Activated naive CD4-positive, alpha-beta T cell treated with anti-CD3 and anti-CD28 coated beads, Interleukin-2, amount 50 U/mL, for 16 hours (primary cell): ENCODE data around the gene FAF1.
"Not testable (repeated sequence)": the region's sequence is repeated elsewhere in the genome, so short reads cannot be mapped to it uniquely, and the experiment has no call there.

Source experiments
- DNase-seq: peaks from one replicate; pipeline ENCODE4 v3.0.0-alpha.2; 2020

The FAF1 gene

DNA sequence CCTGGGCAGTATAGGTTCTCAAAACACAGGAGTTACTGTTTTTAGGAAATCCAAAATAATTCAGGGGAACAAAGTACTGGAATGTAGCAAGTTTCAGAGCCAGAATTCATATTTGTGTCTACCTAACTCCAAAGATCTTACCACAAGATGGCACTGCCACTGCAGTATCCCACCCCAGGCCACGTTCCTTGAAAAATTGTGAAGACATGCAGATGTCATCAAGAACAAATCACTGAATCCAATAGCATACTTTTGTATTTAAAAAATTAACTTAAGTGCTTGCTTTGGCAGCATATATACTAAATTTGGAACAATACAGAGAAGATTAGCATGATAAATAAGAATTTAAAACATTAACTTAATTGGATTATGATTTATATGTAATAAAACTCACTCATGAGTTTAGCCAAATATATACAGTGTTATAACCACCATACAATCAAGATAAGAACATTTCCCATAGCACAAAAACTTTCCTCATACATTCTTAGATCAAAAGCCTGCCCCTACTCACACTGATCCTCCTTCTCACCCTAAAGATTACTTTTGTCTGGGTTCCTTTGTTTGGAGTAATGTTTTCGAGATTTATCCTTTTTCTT, 209.9 kb downstream of the FAF1 start:
- DNase-seq, result no peak

DNA sequence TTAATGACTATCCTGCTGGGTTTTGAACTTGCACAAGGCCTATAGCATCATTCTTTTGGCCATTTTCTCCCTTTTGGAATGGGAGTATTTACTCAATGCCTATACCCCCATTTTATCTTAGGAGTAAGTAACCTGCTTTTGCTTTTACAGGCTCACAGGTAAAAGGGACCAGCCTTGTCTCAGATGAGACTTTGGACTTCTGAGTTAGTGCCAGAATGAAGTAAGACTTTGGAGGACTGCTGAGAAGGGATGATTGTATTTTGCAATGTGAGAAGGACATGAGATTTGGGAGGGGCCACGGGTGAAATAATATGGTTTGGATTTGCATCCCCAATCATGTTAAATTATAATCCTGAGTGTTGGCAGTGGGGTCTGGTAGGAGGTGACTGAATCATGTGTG, 212.7 kb downstream of the FAF1 start:
- no peak for DNase-seq

DNA sequence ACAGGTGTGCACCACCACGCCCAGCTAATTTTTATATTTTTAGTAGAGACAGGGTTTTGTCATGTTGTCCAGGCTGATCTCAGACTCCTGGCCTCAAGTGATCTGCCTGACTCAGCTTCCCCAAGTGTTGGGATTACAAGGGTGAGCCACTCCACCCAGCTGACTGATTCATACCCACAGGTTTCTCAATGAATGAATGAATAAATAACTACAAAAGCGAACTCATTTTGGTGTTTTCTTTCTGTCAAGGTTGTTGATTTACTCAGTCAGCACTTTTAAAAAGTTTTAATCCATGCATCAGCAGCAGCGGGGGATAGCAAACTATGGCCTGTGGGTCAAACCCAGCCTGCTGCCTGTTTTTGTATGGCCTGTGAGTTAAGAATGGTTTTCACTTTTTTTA, 217.5 kb downstream of the FAF1 start:
- DNase-seq, result no peak

DNA sequence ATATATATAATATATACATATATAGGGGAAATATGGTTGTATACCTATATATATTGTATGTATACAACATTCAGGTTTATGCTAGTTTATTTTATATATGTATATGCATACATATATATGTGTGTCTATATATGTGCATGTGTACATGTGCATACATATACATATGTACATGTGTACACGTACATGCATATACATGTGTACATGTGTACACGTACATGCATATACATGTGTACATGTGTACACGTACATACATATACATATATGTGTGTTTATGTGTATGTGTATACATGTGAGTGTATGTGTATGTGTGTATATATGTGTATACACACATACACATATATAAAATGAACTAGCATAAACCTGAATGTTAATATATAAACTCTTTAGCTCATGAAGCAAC, 220.9 kb downstream of the FAF1 start:
- DNase-seq, result no peak

DNA sequence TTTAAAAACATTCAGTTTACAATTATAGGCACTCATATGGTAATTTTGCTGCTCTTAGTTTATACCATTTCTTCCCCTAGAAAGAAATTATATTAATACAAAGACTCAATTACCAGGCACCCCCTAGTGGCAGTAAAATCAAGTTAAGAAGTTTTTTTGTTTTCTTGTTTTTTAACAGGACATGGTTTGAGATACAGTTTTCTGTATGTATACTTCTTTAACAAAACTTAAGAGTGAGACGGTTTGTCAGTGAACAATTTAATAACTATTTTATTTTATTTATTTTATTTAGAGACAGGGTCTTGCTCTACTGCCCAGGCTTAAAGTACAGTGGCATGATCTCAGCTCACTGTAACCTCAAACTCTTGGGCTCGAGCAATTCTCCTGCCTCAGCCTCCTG, 224.6 kb downstream of the FAF1 start:
- no peak for DNase-seq

DNA sequence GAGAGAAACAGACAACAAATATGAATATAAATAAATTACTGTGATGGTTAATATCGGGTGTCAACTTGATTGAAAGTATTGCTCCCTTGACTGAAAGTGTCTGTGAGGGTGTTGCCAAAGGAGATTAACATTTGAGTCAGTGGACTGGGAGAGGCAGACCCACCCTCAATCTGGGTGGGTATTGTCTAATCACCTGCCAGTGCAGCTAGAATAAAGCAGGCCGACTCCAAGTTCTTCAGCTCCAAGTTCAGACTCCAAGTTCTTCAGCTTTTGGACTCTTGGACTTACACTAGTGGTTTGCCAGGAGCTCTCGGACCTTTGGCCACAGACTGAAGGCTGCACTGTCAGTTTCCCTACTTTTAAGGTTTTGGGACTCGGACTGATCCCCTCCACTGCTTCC, 232.5 kb downstream of the FAF1 start:
- not testable (repeated sequence) for DNase-seq

DNA sequence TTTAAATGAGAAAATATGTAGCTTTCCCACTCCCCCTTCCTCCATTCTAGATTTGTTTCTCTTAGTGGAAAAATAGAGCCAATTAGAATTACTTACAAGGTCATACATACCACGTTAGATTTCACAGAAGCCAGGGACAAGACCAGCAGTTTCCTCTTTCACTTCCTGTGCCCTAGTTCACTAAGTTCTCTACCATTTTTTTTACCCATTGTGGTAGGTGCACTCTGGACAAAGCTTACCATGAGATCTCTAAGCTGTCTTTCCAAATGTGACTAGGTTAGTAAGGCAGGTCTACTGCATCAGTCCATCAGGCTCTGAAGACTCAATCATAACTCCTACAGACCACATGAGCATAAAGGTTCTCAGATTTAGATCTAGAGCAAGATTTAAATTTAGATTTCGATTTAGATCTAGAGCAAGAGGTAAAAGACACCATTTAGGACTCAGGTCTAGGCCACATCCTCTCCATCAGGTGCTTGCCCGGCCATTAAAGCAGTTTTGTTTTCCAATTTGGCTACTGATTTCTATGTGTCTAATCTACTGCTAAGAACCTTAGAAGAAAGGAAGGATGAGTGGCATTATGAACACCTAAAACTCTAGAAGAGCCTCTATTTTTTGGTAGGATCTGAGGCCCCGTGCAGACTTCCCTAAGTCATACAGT, 235.3 kb downstream of the FAF1 start:
- no peak for DNase-seq

DNA sequence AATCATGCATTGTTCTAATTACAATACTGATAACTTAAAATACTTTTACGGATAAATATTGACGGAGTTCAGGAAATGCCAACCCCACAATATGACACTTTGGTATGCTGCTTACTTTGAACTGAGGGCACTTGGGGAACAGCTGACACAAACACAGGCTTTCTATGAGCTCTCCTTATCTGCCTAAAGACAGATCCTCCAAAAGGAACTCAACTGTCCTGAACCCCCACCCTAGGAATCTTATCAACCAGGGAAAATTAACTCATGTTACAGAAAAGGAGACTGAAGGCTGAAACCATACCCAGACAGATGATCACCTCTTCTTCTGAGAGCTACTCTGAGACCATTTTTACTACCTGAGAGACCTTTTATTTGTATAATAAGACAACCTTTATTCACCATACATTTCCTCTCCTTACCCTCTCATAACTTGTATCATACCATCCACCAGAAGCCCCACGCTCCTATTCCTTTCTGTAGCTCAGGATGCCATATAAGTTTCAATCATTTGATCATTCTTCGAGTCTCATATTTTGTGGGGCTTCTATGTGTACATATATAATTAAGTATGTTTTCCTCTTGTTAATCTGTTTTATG, 239.5 kb downstream of the FAF1 start:
- no peak for DNase-seq

DNA sequence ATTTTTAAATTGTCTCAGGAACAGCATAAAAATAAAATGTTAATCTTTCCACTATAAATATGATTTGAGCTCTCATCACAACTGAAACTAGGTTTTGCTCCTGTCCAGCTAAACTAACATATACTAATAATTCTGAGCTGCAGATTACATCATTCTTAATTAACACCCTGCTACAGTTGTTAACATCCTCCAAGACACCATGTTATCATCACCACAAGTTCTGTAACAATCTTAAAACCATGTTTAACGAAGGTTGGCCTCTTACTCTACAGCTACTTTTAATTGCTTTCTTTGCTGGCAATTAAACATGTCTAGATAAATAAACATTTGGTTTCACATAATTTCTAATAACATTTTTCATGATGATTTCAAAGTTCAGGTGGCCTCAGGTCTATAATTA, 240.9 kb downstream of the FAF1 start:
- no peak for DNase-seq

DNA sequence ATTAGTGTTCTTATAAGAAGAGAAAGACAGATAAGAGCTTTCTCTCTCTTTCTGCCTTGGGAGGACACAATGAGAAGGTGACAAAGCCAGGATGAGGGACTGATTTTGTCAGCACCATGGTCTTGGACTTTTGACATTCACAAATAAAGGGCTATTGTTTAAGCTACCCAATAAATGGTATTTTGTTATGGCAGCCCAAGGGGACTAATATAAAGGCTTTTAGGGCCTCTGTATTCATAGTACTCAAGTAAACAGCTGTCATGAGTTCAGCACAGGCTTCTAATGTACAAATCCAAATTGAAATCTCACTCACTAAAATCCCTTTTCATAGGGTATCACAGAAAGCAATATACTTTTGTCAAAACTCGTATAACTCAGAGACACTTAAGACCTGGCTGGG, 242.7 kb downstream of the FAF1 start:
- DNase-seq, result no peak

DNA sequence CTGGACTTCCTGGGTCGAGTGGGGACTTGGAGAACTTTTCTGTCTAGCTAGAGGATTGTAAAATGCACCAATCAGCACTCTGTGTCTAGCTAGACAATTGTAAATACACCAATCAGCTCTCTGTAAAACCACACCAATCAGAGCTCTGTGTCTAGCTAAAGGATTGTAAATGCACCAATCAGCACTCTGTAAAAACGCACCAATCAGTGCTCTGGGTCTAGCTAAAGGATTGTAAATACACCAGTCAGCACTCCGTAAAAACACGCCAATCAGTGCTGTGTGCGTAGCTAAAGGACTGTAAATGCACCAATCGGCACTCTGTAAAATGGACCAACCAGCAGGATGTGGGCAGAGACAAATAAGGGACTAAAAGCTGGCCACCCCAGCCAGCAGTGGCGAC, 243.6 kb downstream of the FAF1 start:
- DNase-seq, result not testable (repeated sequence)

DNA sequence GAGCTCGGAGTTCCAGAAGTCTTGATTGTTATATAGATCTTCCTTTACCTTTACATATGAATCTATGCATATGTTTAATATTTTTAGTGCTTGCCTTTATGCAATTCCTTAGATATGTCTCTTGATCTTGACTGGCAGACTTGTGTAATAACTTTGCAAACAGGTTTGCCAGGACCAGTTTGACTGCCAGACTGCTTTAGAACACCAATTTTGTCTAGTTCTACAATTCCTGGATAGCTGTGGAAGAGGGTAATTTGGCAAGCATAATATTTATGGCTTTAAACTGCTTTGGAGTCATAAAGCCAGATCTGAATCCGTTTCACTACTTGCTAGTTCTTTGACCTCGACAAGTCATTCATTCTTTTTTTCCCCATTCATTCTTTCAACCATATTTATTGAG, 250.0 kb downstream of the FAF1 start:
- DNase-seq, result no peak

DNA sequence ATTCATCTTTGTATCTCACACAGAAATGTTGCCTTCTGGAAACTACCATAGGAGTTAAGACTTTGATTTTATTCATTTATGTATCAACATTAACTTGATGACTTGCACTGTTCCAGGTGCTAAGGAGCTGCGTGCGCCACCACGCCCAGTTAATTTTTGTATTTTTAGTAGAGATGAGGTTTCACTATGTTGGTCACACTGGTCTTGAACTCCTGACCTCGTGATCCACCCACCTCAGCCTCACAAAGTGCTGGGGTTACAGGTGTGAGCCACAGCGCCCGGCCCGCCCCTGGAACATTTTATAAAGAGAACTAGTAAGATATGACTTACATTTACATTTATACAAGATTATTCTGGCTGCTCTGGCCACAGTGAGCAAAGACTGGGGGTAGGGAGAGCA, 252.2 kb downstream of the FAF1 start:
- DNase-seq, result no peak

DNA sequence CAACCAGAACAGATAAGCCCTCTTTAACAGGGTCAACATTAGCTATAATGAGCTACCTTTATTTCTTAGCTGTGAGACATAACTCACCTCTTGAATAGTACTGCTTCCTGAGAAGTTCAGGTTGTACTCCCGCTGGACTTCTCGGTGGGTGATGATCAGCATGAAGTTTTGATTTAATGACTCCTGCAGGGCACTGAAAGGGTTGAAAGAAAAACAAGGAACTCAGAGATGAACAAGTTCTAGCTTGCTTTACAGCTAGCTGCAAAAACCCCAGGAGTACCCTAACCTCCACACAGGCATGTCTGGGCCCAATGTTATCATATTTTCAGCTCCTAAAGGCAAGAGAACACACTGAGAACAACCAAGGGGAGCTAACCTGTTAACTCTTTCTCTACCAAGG, 254.4 kb downstream of the FAF1 start:
- DNase-seq, result no peak

DNA sequence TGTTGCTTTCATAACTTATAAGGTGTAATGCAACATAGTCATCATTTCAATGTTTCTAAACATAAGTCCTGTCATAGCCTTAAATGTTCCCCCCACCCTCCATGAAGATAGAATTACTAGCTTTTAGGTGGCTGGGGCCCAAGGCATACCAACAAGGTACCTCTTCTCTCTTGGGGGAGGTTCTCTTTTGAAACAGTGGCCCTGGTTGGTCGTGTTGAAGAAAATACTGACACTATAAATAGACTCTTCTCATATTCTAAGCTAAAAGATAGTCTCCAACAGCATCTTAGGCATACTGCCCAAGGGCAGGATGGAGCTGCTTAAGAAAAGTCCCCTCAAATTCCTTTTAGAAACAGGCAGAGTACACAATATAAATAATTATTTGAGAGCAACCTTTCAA, 255.0 kb downstream of the FAF1 start:
- DNase-seq, result no peak

DNA sequence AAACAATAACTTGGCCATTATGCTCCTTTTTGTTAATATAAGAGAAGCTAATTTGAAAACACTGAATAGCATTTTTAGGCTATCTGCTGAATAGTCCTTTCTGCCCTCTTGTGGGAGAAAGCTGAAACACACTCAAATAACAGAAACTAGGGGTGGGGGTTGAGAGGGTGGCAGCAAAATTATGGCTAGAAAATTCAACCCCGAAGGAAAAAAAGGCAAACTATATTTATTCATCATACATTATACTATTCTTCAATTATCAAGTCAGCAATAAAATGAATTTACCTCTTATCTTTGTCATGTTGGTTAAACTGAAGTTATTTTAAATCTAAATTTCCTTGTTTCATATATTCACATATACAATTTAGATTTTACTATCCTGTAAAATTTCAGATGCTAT, 255.9 kb downstream of the FAF1 start:
- no peak for DNase-seq

DNA sequence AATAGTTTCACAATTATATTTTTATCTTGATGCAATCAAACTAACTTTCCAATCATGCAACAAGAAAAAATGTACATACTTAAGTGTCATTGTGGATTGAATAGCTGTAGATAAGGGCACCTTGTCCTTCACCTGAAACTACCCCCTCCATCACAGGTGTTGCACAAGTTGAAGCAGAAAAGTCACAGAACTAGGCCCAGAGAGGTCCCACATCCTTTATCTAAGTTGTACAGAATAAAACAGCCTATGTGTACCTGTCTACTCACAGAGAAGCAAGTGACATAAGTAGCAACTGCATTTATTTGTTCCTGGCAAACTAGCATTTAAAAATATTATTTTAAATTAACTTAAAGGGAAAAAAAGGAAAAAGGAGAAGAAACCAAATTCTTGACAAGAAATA, 256.8 kb downstream of the FAF1 start:
- no peak for DNase-seq

DNA sequence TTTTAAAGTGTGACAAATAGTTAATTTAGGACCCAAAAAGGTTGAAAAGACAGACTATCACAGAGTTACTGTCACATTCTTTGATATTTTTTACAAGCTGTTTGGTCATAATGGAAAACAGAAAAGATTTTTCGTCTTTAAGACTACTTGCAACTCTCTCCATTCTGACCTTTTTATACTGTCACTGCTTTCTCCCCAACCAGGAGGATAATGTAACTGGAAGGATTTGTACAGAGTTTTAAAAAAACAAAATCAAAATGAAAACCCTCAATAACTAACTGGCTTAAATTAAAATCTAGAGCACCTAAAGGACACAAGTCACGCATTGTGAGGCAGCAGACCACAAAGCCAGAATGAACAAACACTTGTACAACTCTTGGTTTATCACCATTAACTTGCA, 257.7 kb downstream of the FAF1 start:
- DNase-seq, result no peak

DNA sequence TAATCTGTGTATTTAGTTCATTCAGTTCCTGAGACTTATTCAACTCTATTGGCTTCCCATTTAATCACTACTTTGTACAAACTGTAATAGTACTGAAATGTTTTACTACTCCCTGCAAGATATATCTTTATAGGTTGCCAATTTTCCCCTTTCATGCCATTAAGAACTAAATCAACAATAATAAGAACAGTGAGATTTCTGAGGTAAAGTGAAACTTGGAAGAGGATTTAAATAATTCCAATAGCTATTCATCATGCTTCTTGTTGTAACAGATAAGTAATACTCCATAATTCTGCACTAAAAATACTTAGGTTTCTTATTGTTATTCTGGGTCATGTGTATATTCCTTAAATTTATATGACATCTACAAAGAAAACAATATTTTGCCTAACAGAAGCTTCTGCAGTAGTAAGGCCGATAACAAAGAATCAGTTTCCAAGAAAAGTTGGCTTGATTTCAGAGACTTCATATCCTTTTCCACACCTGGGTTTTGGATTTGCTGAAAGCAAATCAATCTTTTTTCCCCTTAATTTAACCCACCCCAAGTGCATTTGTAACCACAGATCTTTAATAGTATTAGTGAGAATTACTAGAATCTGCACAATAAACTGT, 258.3 kb downstream of the FAF1 start:
- no peak for DNase-seq

DNA sequence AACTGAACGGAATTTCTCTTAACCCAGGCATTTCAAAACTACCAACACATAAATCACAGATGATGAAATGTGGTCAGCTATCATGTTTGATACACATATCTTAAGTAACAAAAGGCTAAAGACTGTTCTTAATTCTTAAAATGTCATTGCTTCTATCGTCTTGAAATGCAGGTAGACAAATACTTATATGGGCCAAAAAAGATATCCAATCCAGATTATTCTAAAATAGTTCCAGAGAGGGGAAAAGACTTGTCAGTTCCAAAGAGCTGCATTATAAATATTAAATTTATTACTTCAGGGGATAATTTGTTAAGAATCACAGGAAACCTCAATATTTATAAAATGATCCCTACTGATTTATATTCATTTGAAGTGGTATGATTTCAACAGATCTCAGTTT, 259.4 kb downstream of the FAF1 start:
- no peak for DNase-seq

DNA sequence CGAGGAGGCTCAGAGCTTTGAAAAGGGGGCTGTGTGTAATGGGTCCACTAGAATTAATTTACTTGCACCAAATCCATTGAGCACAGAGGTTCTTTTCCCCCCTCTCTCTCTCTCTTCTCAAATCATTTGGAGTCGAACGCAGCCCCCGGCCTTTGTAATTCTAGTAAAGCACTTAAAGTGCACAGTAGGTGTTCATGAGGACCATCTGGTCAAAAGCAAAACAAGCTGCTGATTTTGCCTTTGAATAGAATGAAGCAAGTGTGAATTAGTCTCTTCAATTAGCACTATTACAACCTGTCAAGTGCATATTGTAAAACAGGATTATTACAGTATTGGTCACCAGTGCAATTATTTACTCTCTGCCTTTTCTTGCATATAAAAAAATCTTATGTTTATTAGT, 259.9 kb downstream of the FAF1 start:
- no peak for DNase-seq

DNA sequence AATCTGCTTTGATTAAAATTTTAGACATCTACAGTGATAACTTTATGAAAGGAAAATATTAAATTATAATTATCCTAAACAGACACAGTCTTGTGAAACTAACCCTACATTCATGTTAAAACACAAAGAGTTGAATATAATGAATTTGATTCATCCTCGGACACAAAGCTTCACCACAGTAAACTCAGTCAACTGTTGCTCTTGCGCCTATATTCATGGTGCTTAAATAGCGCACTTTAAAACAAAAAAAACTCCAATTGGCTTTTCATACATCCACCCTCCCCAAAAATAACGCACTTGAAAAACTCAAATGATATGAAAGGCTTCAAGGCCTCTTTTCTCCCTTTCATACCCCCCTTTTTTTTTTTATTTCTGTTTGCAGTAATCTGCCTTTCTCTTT, 260.3 kb downstream of the FAF1 start:
- DNase-seq, result no peak

DNA sequence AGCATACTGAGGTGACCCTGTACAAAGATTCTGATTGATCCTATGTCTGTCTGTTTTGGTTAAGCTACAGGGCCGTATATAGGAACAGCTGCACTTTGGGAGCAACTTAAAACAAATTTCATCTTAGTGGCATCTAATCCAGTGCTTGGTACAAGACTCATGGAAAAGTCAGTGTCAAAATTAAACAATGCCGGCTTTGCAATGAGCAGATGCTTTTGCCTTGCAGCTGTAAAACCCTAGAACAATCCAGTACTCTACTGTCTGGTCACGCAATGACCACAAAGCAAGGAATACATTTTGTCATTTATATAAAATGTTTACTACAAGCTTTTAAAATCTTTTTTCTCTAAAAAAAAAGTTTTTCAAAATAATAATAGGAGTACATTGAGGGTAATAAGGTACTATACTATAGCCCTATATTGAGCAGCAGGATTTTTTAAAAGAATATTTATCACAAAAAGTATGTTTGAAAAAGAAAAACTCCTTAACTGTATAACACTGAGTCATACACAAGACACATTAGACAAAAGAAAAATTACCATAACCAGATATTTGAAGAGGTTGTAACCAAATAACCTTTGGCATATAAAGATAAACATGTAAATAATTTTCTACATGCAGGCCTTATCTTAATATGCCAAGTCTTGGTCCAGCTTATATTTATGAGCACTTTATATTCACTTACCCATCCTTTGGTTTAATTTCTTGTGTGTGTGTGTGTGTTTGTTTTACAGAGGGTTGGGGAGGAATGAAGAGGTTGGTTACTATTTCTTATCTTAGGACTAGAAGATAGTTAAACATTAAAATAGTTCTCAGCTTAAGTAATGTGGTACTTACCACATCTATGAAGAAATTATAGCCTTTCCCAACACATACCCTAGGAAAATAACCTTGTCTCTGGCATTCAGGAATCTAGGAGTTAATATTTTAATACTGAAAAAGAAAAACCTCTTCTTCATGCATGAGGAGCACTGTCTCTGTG, 262.3 kb downstream of the FAF1 start:
- DNase-seq, result no peak
